Heart right ventricle (tissue), 16 donors: ENCODE results near the gene HOXA3. TPM values are rescaled to one million over a fixed set of nuclear protein-coding genes. Genes with fewer than 3 reads are reported as not detected.

Source experiments
- ATAC-seq, 8 donors: fragments of 200-7000 bp; cut with Tn5 transposase; one replicate each; pipeline ENCODE4 v1.9.1; 2020; ENCODE audit warnings: mild to moderate bottlenecking in 8 of 8, moderate library complexity in 8 of 8, moderate number of reproducible peaks in 1 of 8
- DNase-seq, 2 donors: peaks; one replicate each; pipeline ENCODE4 v3.0.0-alpha.2; 2020
- H3K27ac ChIP-seq, 10 donors: fragments of 200-600 bp; sonication (generic) in 2 of 10; one replicate each; pipeline versions ENCODE4 v1.5.0 to v1.8.0; 2020 to 2022; ENCODE audit warnings: mild to moderate bottlenecking in 3 of 10
- H3K27me3 ChIP-seq, 7 donors: fragments of 200-600 bp; one replicate each; pipeline ENCODE4 v1.8.0; 2021 to 2022; ENCODE audit warnings: mild to moderate bottlenecking in 2 of 7
- H3K36me3 ChIP-seq, 9 donors: fragments of 200-600 bp; sonication (generic) in 1 of 9; one replicate each; pipeline versions ENCODE4 v1.5.0 to v1.8.0; 2020 to 2022; ENCODE audit warnings: mild to moderate bottlenecking in 2 of 9
- H3K4me1 ChIP-seq, 9 donors: fragments of 200-600 bp; sonication (generic) in 1 of 9; one replicate each; pipeline versions ENCODE4 v1.5.0 to v1.8.0; 2020 to 2022; ENCODE audit warnings: mild to moderate bottlenecking in 4 of 9
- H3K4me3 ChIP-seq, 10 donors: fragments of 200-600 bp; sonication (generic) in 2 of 10; one replicate each; pipeline versions ENCODE4 v1.5.0 to v1.8.0; 2020 to 2022; ENCODE audit warnings: mild to moderate bottlenecking in 7 of 10, moderate library complexity in 2 of 10
- H3K9me3 ChIP-seq, 11 donors: fragments of 200-600 bp in 10 of 11; sonication (generic) in 2 of 11; one replicate each; pipeline versions ENCODE4 v1.5.0 to v1.8.0; 2013 to 2022; ENCODE audit warnings: mild to moderate bottlenecking in 2 of 11, control low read depth in 1 of 11, moderate library complexity in 1 of 11
- CTCF ChIP-seq, 9 donors: fragments of 200-600 bp; sonication (generic) in 2 of 9; IDR thresholded peaks; one replicate each; pipeline versions ENCODE4 v1.5.0 to v1.8.0; 2021 to 2022; ENCODE audit warnings: antibody characterized with exemption in 9 of 9, mild to moderate bottlenecking in 5 of 9, moderate library complexity in 1 of 9
- WGBS, 2 donors: extraction: QIAGEN DNeasy Blood & Tissue Kit; methylation state at CpG; one replicate each; pipeline ENCODE4 v1.1.7; 2013; ENCODE audit warnings: inconsistent platforms in 1 of 2; 5-methylcytosine and 5-hydroxymethylcytosine counted together
- intact Hi-C, 10 donors: fragments of 100-400 bp; cut with DNase I; formaldehyde crosslinking; loops; one replicate each; pipeline versions ENCODE4 v1.11.1 to v1.14.2; 2022
- polyA plus RNA-seq, 2 donors: library from polyadenylated mRNA; stranded (reverse); fragments of 200-250 nt; gene quantifications; one replicate each; pipeline ENCODE4 v1.2.3, GENCODE V29; 2013
- total RNA-seq, 10 donors: library from RNA; stranded (reverse); fragmentation: NEBNext Ultra II Directional in 3 of 10; extraction: Animal tissue kit (Norgen Biotek cat#: 25700) in 3 of 10; gene quantifications; one replicate each; pipeline versions ENCODE4 v1.2.1 to v1.2.4, GENCODE V29; 2021 to 2023
- donor health status: Arrhythmogenic right ventricular cardiomyopathy.
- donor health status: ischemic (EF 13 %, LVEDD 7.1; RV severe dilation, severe dysfunction).
- donor health status: healthy with polysubstance abuse.
- donor health status: DM: no; HTN: yes; CAD: no.
- donor health status: DM: no; HTN: no; CAD: no.
- donor health status: ischemic (EF 25% LVEDD 6.9; RV normal size, moderate dysfunction).
- donor health status: ischemic (EF 25% LVEDD 5.7; RV mildly dilated, moderate dysfunction).
- donor health status: healthy.
- donor health status: DM: yes; HTN: yes; CAD: no.
- donor health status: Ischemic cardiomyopathy.
- donor health status: ischemic (EF 35%, LVEDD 5.7; RV mildly dilated, moderate dysfunction).
- donor health status: nonischemic (EF 11% LVEDD 7.7; RV severe dilation, severe dysfunction).
- donor health status: DM: yes; HTN: yes; CAD: no.
- donor health status: PGD.
- donor health status: ischemic (EF 29% LVEDD 5.4; RV normal size, mild dysfunction).
- donor health status: nonischemic (EF 23%, LVEDD 6.1; RV moderate dilation, normal function).

HOXA3 gene
- total and polyA plus RNA-seq, 12 donors: 0.11 to 1.5 (median 0.24) TPM; not detected in 2

- H3K9me3 ChIP-seq: no peaks in the 10 kb centered on the region
- DNase-seq (no peak), ATAC-seq (no peak)
- H3K27ac ChIP-seq: no peak overlapping the region
- H3K4me1 ChIP-seq: peaks cover 8 to 53% (median 36%) of the 10 kb centered on the region in 9 donors
- H3K4me3 ChIP-seq: no peak overlapping the region
- intact Hi-C loops: no loop called here
- 6 to 9% methylated on average over 24 of the region's 24 CpGs for WGBS, 2 donors
- TF ChIP-seq CTCF (IDR thresholded peaks at IDR 0.05): no peak
- H3K27me3 ChIP-seq: peaks cover 67 to 100% (median 100%) of the 10 kb centered on the region in 7 donors
- H3K36me3 ChIP-seq: no peaks in the 10 kb centered on the region
Measured at GRCh38 chr7:27185854-27186667, 33.7 kb upstream of the HOXA3 start.

GRCh38 chr7:27185013-27185853 lies 32.9 kb upstream of the HOXA3 start, which contains the start of gene HOXA11:
Gene HOXA11, minus strand, starts transcription at chr7:27185232. Its CDS starts 88 bp downstream, at chr7:27185144.
- peaks cover 69 to 100% (median 100%) of the 10 kb centered on the region in 7 donors for H3K27me3 ChIP-seq
- H3K27ac ChIP-seq: peak within 1 kb of the TSS in 1 of 10 donors; percentile 5
- peaks cover 8 to 53% (median 36%) of the 10 kb centered on the region in 9 donors for H3K4me1 ChIP-seq
- peak in 1 of 8 donors; percentile 5 for ATAC-seq
- no peaks in the 10 kb centered on the region for H3K36me3 ChIP-seq
- H3K9me3 ChIP-seq: no peaks in the 10 kb centered on the region
- peak within 1 kb of the TSS; percentile 12 to 48 (median 36) for H3K4me3 ChIP-seq
- no peak for TF ChIP-seq CTCF (IDR thresholded peaks at IDR 0.05)
- intact Hi-C loops: no loop called here
- WGBS, 2 donors: 5 to 6% methylated on average over 43 of the region's 43 CpGs
- no peak for DNase-seq

- intact Hi-C loops: no loop called here
- Histone ChIP-seq H3K27ac (peak overlapping the region in 1 of 10 donors; percentile 5), H3K4me1 (peaks cover 12 to 60% (median 43%) of the 10 kb centered on the region in 9 donors), H3K9me3 (no peaks in the 10 kb centered on the region), H3K27me3 (peaks cover 69 to 100% (median 100%) of the 10 kb centered on the region in 7 donors), H3K36me3 (no peaks in the 10 kb centered on the region), H3K4me3 (peak overlapping the region; percentile 12 to 48 (median 36))
- ATAC-seq: peak in 2 of 8 donors; percentile 25 to 34
- TF ChIP-seq CTCF (IDR thresholded peaks at IDR 0.05): peak in 1 of 9 donors; percentile 14
- 2 to 3% methylated on average over 72 of the region's 72 CpGs for WGBS, 2 donors
- no peak for DNase-seq
Measured at GRCh38 chr7:27184337-27185012, 32.1 kb upstream of the HOXA3 start.
